Ishikawa (cell line): ENCODE results near the gene BACE1.

Experiments used
- CEBPB ChIP-seq: IDR thresholded peaks from 2 replicates; pipeline ENCODE4 v1.6.1; 2012
- CREB1 ChIP-seq: IDR thresholded peaks from 2 replicates; pipeline ENCODE4 v1.6.1; 2012; ENCODE audit warnings: low read depth
- EGR1 ChIP-seq: IDR thresholded peaks from 2 replicates; pipeline ENCODE4 v1.6.1; 2012
- EP300 ChIP-seq: IDR thresholded peaks from 2 replicates; pipeline ENCODE4 v1.6.1; 2012; ENCODE audit warnings: borderline replicate concordance
- FOXM1 ChIP-seq: IDR thresholded peaks from 2 replicates; pipeline ENCODE4 v1.6.1; 2012; ENCODE audit warnings: low read depth, borderline replicate concordance
- MAX ChIP-seq: IDR thresholded peaks from 2 replicates; pipeline ENCODE4 v1.6.1; 2012
- NFIC ChIP-seq: IDR thresholded peaks from 2 replicates; pipeline ENCODE4 v1.6.1; 2012
- RAD21 ChIP-seq: IDR thresholded peaks from 2 replicates; pipeline ENCODE4 v1.6.1; 2012; ENCODE audit warnings: low read depth
- TAF1 ChIP-seq: IDR thresholded peaks from 2 replicates; pipeline ENCODE4 v1.6.1; 2012; ENCODE audit warnings: low read depth, mild to moderate bottlenecking
- TCF12 ChIP-seq: IDR thresholded peaks from 2 replicates; pipeline ENCODE4 v1.6.1; 2012; ENCODE audit warnings: low read depth
- TEAD4 ChIP-seq: IDR thresholded peaks from 2 replicates; pipeline ENCODE4 v1.6.1; 2012
- USF1 ChIP-seq: IDR thresholded peaks from 2 replicates; pipeline ENCODE4 v1.6.1; 2012
- YY1 ChIP-seq: IDR thresholded peaks from 2 replicates; pipeline ENCODE4 v1.6.1; 2012; ENCODE audit warnings: low read depth
- ZBTB7A ChIP-seq: IDR thresholded peaks from 2 replicates; pipeline ENCODE4 v1.6.1; 2012; ENCODE audit warnings: low read depth
- TF ChIP-seq, protein P1 (sequence below): IDR thresholded peaks from 2 replicates; pipeline ENCODE4 v1.6.1; 2012; ENCODE audit warnings: low read depth, mild to moderate bottlenecking

BACE1 gene

GRCh38 chr11:117298195-117298594 is 17.9 kb downstream of the BACE1 start:
- TF ChIP-seq FOXM1 = no peak
- no peak for TF ChIP-seq EGR1
- TF ChIP-seq NFIC = no peak
- no peak for TF ChIP-seq RAD21
- no peak for TF ChIP-seq CEBPB
- TF ChIP-seq ZBTB7A = no peak
- TF ChIP-seq EP300 = no peak

DNA sequence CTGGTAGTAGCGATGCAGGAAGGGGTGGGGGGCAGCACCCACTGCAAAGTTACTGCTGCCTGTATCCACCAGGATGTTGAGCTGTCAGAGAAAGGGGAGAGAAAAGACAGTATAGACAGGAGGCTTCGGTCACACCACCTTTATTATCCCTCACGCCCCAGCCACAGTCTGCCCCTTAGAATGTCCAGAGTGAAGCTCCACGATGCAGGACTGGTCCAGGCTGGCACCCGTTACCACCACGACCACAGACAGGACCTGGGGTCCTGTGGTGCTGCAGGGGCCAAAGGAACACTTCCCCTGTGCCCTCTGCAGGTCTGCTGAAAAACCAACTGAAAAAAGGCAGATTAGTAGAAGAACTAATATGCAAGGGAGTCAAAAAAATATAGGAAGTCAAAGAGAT is 19.2 kb downstream of the BACE1 start:
- TF ChIP-seq CREB1 = no peak
- no peak for TF ChIP-seq RAD21
- TF ChIP-seq EP300 = no peak
- no peak for TF ChIP-seq MAX
- no peak for TF ChIP-seq TEAD4
- no peak for TF ChIP-seq FOXM1
- no peak for TF ChIP-seq YY1
- no peak for TF ChIP-seq TAF1
- TF ChIP-seq, protein P1, sequence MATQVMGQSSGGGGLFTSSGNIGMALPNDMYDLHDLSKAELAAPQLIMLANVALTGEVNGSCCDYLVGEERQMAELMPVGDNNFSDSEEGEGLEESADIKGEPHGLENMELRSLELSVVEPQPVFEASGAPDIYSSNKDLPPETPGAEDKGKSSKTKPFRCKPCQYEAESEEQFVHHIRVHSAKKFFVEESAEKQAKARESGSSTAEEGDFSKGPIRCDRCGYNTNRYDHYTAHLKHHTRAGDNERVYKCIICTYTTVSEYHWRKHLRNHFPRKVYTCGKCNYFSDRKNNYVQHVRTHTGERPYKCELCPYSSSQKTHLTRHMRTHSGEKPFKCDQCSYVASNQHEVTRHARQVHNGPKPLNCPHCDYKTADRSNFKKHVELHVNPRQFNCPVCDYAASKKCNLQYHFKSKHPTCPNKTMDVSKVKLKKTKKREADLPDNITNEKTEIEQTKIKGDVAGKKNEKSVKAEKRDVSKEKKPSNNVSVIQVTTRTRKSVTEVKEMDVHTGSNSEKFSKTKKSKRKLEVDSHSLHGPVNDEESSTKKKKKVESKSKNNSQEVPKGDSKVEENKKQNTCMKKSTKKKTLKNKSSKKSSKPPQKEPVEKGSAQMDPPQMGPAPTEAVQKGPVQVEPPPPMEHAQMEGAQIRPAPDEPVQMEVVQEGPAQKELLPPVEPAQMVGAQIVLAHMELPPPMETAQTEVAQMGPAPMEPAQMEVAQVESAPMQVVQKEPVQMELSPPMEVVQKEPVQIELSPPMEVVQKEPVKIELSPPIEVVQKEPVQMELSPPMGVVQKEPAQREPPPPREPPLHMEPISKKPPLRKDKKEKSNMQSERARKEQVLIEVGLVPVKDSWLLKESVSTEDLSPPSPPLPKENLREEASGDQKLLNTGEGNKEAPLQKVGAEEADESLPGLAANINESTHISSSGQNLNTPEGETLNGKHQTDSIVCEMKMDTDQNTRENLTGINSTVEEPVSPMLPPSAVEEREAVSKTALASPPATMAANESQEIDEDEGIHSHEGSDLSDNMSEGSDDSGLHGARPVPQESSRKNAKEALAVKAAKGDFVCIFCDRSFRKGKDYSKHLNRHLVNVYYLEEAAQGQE = no peak
- TF ChIP-seq ZBTB7A = no peak

DNA sequence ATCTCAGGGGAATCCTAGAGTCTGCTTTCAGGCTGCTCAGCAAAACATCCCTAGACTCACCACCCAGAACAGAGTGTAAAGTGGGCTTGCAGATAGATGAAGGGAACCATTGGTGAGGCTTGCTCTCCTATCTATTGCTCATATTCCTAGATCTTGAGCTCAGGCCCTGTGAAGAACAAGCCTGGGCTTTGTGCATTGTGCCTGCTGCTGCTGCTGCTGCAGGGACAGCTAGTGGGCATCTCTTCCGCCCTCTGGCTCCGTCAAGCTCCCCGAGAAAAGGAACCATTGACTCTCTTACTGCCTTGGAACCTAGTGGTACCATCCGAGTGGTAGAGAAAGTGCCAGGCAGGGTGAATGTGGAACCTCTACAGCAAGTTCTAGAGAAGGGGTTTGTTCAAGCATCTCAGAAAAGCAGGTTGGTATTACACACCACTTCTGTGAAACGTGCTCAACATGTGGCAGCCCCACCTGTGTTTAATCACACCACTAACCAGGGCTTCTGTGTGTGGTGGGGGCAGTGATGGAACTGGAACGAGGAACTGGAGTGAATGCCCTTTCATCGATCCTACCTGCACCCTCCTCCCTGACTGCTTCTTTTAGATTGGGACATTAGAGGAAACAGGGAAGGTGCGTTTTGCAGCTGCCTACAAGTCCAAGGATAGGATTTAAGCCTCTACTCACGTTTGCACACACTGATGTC is 20.5 kb downstream of the BACE1 start:
- TF ChIP-seq USF1 (no peak), EGR1 (no peak)

GRCh38 chr11:117292616-117293015 is 23.4 kb downstream of the BACE1 start:
- TF ChIP-seq CEBPB (no peak), RAD21 (no peak), TEAD4 (no peak), FOXM1 (no peak), MAX (no peak), EP300 (no peak), USF1 (no peak), EGR1 (no peak), YY1 (no peak)

DNA sequence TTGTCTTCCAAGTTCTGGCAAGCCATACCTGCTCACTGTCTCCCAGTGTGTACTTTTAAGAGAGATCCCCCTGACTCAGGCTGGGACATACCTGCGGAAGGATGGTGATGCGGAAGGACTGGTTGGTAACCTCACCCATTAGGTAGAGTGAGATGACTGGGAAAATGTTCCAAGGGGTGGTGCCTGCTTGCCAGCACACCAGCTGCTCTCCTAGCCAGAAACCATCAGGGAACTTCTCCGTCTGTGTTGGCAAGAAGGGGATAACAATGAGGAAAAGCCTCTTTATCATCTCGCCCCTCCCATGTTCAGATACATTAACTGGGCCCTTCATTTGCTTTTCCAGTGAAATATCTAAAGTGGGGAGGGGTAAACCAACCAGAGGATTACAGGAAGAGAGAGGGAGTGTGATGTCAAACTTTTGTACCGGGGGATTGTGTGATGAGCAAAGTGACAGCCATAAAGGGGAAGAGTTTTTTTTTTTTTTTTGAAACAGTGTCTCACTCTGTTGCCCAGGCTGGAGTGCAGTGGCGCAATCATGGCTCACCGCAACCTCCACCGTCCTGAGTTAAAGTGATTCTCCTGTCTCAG is 25.2 kb downstream of the BACE1 start, which contains the start of gene BACE1-AS:
BACE1-AS (plus strand) TSS at position 538 of the 588 bp plus-strand sequence.
- TF ChIP-seq USF1 = no peak
- TF ChIP-seq TEAD4 = no peak
- no peak for TF ChIP-seq ZBTB7A
- no peak for TF ChIP-seq FOXM1
- no peak for TF ChIP-seq RAD21

DNA sequence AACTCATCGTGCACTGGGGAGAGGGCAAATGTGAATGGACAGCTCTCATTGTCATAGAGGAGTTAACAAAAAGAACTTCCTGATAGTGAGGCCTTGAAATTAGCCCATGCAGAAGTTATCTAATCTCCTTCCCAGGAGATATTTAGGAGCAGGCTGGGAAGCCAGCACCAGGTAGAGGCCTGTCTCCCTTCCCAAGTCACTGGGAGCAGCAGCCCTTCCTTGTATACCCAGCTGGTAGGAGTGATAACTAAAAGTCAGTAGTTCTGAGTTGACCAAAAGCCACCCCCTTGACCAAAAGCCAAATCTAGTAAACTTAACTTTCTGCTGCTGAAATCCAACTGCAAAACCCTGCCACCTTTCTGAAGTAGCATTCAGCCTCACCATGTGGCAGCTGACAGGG is 26.3 kb downstream of the BACE1 start:
- no peak for TF ChIP-seq EP300
- TF ChIP-seq CEBPB = no peak
- TF ChIP-seq USF1 = no peak
- no peak for TF ChIP-seq CREB1
- TF ChIP-seq TCF12 = no peak
- no peak for TF ChIP-seq ZBTB7A
- TF ChIP-seq, protein P1 = no peak
- TF ChIP-seq NFIC = no peak
- TF ChIP-seq TEAD4 = no peak
- no peak for TF ChIP-seq MAX
